HG02938 (cell line): ENCODE data around the gene U2SURP.
"Not testable (repeated sequence)": the region's sequence is repeated elsewhere in the genome, so short reads cannot be mapped to it uniquely, and the experiment has no call there.

Source experiments
- ATAC-seq: cut with Tn5 transposase; IDR thresholded peaks from one replicate; pipeline ENCODE4 v1.9.1; 2021; ENCODE audit warnings: mild to moderate bottlenecking, moderate library complexity; ENCODE audit not compliant: unreplicated experiment

Gene U2SURP

DNA sequence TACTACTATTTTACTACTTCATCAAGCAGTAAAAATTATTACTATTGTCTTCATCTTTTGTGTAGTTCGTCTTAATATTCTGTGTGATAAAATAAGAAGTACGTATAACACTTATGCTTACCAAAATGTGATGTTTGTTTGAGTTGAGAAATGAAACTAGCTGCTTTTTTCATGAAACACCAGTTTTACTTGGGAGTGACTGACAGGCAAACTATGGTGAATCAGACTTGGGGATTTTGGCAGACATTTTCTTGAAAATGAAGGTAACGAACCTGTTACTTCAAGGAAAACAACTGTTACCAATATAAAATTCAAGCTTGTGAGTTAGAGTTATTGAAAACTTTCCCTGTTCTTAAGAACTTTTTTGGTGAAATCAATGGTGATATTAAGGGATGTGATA, 10.3 kb downstream of the U2SURP start:
- ATAC-seq = no peak

DNA sequence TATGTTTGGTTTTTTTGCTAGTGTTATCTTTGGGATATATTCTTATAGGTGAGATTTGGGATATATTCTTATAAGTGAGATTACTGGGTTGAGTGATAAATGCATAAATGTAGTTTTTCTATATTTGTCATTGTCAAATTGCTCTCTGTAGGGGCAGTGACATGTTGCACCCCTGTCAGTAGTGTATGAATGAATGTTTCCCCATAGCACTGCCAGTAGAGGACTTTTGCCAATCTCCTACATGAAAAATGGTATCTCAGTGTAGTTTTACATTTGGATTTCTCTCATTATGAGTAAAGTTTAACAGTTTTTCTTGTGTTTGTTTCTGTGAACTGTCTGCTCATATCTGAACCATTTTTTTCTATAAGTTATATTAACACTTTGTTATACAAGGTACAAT, 13.6 kb downstream of the U2SURP start:
- ATAC-seq = no peak

- no peak for ATAC-seq
These were observed 15.1 kb downstream of the U2SURP start for GRCh38 chr3:143016321-143016972.

- ATAC-seq = no peak
These were observed 23.1 kb downstream of the U2SURP start for GRCh38 chr3:143024351-143024960.

DNA sequence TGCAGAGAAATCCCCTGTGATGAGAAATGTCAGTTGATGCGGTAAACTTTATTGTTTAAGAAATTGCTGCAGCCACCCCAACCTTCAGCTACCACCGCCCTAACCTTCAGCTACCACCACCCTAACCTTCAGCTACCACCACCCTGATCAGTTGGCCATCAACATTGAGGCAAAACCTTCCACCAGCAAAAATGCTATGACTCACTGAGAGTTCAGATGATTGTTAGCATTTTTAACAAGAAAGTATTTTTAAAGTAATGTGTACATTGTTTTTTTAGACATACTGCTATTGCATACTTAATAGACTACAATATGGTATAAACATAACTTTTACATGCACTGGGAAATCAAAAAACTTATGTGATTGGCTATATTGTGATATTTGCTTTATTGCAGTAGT, 30.0 kb downstream of the U2SURP start:
- no peak for ATAC-seq

- not testable (repeated sequence) for ATAC-seq
These were observed 30.5 kb downstream of the U2SURP start for GRCh38 chr3:143031796-143032387.

DNA sequence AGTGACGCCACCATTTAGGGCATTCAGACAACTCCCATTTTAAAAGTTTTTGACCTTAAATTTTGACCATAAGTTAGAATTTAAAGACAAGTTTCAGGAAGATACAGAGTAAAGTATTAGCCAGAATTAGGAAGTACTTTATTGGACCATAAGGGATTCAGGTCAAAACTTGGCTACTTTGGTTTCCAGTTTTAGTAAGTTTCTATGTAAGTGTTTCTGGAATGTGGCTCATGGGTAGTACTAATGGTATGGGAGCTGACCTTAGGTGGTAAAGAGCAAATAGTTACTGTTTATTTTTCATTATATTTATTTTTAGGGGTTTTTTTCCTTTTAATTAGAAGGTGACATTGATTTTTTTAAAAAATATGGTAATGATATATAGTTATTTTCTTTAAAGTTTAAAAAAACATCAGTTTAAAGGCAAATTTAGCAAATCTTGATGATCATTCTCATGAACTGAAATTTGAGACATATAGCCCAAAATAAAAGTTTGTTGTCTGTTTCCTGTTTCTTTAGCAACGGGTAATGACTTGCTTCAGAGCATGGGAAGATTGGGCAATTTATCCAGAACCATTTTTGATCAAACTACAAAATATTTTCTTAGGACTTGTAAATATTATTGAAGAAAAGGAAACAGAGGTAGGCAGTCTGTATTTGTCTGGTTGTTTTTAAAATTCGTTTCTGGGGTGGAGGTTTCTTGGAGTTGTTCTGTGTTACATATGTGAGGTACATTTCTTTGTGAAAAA, 34.3 kb downstream of the U2SURP start:
- ATAC-seq = no peak

- no peak for ATAC-seq
These were observed 35.2 kb downstream of the U2SURP start for GRCh38 chr3:143036557-143036956.

- ATAC-seq = no peak
These were observed 36.5 kb downstream of the U2SURP start for GRCh38 chr3:143037867-143038266.

GRCh38 chr3:143040261-143040879, 39.0 kb downstream of the U2SURP start:
- ATAC-seq = no peak

GRCh38 chr3:143041903-143042302, 40.5 kb downstream of the U2SURP start:
- no peak for ATAC-seq

GRCh38 chr3:143045639-143046038, 44.3 kb downstream of the U2SURP start:
- no peak for ATAC-seq

DNA sequence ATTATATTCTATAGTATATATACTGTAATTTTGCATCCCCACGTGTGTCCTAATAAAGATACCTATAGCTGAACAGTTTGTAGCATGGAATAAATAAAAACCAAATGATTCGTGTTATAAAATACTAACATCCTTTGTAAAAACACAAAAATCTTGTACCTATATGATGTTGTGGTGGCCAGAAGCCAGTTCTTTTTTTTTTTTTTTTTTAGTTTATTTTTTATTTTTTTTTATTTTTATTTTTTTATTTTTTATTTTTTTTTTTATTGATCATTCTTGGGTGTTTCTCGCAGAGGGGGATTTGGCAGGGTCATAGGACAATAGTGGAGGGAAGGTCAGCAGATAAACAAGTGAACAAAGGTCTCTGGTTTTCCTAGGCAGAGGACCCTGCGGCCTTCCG, 44.7 kb downstream of the U2SURP start:
- not testable (repeated sequence) for ATAC-seq

- ATAC-seq = no peak
These were observed 52.6 kb downstream of the U2SURP start for GRCh38 chr3:143054011-143054410.

DNA sequence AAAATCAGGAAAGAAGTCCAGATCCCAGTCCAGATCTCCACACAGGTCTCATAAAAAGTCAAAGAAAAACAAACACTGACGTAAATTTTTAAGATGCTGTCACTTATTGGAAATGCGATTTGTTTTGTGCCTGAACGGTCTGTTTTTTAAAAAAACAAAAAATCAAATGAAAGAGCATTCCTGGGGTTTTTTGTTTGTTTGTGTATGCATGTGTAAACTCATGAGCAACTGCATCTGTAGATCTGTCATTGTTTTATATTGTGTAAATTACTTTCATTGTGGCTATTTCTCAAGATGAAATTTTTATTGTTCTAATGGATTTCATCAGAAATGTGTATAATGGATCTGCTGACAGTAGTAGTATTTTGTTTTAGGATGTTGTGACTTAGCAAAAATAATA, 55.0 kb downstream of the U2SURP start:
- ATAC-seq = no peak

DNA sequence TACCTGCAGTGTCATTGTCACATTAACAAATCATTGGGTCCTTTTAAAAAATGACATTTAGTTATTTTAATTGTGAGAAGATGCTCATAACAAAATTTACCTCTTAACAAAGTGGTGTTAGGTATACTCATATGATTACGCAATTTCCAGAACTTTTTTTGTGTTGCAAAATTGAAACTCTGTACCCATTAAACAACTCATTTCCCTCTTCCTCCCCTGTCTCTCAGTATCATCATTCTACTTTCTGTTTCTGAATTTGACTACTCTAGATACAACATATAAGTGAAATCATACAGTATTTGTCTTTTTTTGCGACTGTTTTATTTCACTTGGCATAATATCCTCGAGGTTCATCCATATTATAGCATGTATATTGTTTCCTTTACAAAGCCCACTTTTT, 59.5 kb downstream of the U2SURP start:
- ATAC-seq = peak; percentile 98

- no peak for ATAC-seq
These were observed 61.6 kb downstream of the U2SURP start for GRCh38 chr3:143063018-143063417.

GRCh38 chr3:143064777-143065176, 63.4 kb downstream of the U2SURP start:
- ATAC-seq = no peak

- ATAC-seq = no peak
These were observed 64.0 kb downstream of the U2SURP start for GRCh38 chr3:143065364-143065763.

- no peak for ATAC-seq
These were observed 64.7 kb downstream of the U2SURP start for GRCh38 chr3:143066033-143066432.

DNA sequence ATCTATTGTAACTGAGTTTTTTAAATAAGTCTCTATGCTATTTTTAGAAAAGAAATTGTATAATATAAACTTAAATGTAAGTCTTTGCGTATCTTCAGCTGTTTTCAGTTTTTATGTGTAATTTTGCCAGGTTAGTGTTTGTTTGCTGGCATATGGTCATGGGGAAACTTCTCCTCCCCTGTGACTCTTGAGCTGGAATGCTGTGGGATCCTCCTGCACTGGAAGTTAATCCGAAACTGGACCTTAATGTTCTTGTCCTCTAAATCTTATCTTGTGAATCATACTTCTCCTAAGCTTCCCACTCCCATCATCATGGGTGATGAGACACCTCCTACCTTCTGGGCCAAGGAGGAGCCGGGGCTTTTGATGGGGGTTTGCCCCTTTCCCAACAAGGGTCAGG, 65.8 kb downstream of the U2SURP start:
- ATAC-seq = no peak
